Thymus (tissue), 11 donors: ENCODE results near the gene STEAP4. TPM values are rescaled to one million over a fixed set of nuclear protein-coding genes. Genes with fewer than 3 reads are reported as not detected.
"Not testable (repeated sequence)": the region's sequence is repeated elsewhere in the genome, so short reads cannot be mapped to it uniquely, and the experiment has no call there.

Source experiments
- DNase-seq, 9 donors: peaks; one replicate each; pipeline ENCODE4 v3.0.0-alpha.2; 2013; ENCODE audit warnings: low spot score in 9 of 9, low read depth in 6 of 9, missing footprints in 1 of 9
- H3K27ac ChIP-seq, 2 donors: one replicate each; pipeline ENCODE4 v1.5.1; 2013; ENCODE audit warnings: control low read depth in 1 of 2, low read depth in 1 of 2, low read length in 1 of 2, mild to moderate bottlenecking in 1 of 2, moderate library complexity in 1 of 2
- H3K27me3 ChIP-seq, 2 donors: one replicate each; pipeline ENCODE4 v1.5.1; 2013; ENCODE audit warnings: low read length in 1 of 2; ENCODE audit not compliant: control insufficient read depth in 2 of 2, insufficient read depth in 1 of 2
- H3K36me3 ChIP-seq, 2 donors: one replicate each; pipeline ENCODE4 v1.5.1; 2013; ENCODE audit warnings: low read length in 1 of 2, mild to moderate bottlenecking in 1 of 2, moderate library complexity in 1 of 2; ENCODE audit not compliant: control insufficient read depth in 2 of 2, insufficient read depth in 2 of 2
- H3K4me1 ChIP-seq, 2 donors: one replicate each; pipeline ENCODE4 v1.5.1; 2013; ENCODE audit warnings: low read length in 2 of 2; ENCODE audit not compliant: control insufficient read depth in 2 of 2, insufficient read depth in 2 of 2
- H3K4me3 ChIP-seq, 2 donors: one replicate each; pipeline ENCODE4 v1.5.1; 2013; ENCODE audit warnings: low read length in 2 of 2, control low read depth in 1 of 2, mild to moderate bottlenecking in 1 of 2
- H3K9me3 ChIP-seq, 2 donors: one replicate each; pipeline ENCODE4 v1.5.1; 2013; ENCODE audit warnings: low read length in 1 of 2, mild to moderate bottlenecking in 1 of 2; ENCODE audit not compliant: control insufficient read depth in 2 of 2, insufficient read depth in 1 of 2
- WGBS: extraction: QIAGEN DNeasy Blood & Tissue Kit; methylation state at CpG from one replicate; pipeline ENCODE4 v1.1.7; 2013; 5-methylcytosine and 5-hydroxymethylcytosine counted together
- polyA plus RNA-seq: library from polyadenylated mRNA; stranded (reverse); fragments of 200-250 nt; gene quantifications from one replicate; pipeline ENCODE4 v1.2.3, GENCODE V29; 2013
- total RNA-seq: library from RNA; stranded (reverse); fragments of 120-200 nt; gene quantifications from one replicate; pipeline ENCODE4 v1.2.4, GENCODE V29; 2013
- donor health status: healthy.

Gene STEAP4
- total and polyA plus RNA-seq, 2 donors = 0.38 to 7.9 TPM

- no peaks in the 10 kb centered on the region for H3K4me1 ChIP-seq
- no peak for DNase-seq
- H3K27ac ChIP-seq = no peak overlapping the region
- H3K4me3 ChIP-seq = no peak overlapping the region
- peaks cover 0 to 3% of the 10 kb centered on the region in 2 donors for H3K9me3 ChIP-seq
- 97% methylated on average over 4 of the region's 4 CpGs for whole genome bisulfite sequencing
- no peaks in the 10 kb centered on the region for H3K27me3 ChIP-seq
- no peaks in the 10 kb centered on the region for H3K36me3 ChIP-seq
Measured at GRCh38 chr7:88290491-88290890, 16.2 kb downstream of the STEAP4 start.

GRCh38 chr7:88289564-88290025 lies 17.1 kb downstream of the STEAP4 start:
- Histone ChIP-seq H3K36me3 (no peaks in the 10 kb centered on the region), H3K4me3 (no peak overlapping the region), H3K4me1 (no peaks in the 10 kb centered on the region), H3K27ac (no peak overlapping the region), H3K9me3 (peaks cover 0 to 3% of the 10 kb centered on the region in 2 donors), H3K27me3 (no peaks in the 10 kb centered on the region)
- DNase-seq = no peak
- 94% methylated on average over 2 of the region's 2 CpGs for WGBS

GRCh38 chr7:88281749-88282148 lies 24.9 kb downstream of the STEAP4 start:
- WGBS = 95% methylated on average over 2 of the region's 2 CpGs
- Histone ChIP-seq H3K27me3 (no peaks in the 10 kb centered on the region), H3K4me3 (no peak overlapping the region), H3K36me3 (no peaks in the 10 kb centered on the region), H3K9me3 (no peaks in the 10 kb centered on the region), H3K27ac (no peak overlapping the region), H3K4me1 (no peaks in the 10 kb centered on the region)
- DNase-seq = no peak

DNA sequence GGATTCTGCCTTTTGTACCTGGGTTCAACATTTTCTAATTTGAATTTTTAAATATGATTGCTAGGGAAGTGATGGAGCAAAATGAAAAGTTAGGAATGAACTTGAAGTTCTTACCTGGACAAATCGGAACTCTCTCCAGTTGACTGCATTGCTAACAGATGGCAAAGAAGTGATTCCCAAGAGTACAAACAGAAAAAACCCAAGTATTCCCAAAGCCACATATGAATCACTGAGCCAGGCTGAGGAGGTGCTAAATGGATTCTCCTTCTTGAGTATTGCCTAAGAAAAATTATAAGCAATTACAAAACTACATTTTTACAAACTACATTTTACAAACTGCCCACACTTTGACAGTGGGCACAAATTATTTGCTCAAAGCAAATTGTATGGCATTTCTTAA lies 25.9 kb downstream of the STEAP4 start:
- Histone ChIP-seq H3K27ac (no peak overlapping the region), H3K4me3 (no peak overlapping the region), H3K4me1 (no peaks in the 10 kb centered on the region), H3K27me3 (no peaks in the 10 kb centered on the region), H3K9me3 (no peaks in the 10 kb centered on the region), H3K36me3 (no peaks in the 10 kb centered on the region)
- WGBS = 97% methylated on average over 1 of the region's 1 CpG
- DNase-seq = no peak

GRCh38 chr7:88279323-88279722 lies 27.4 kb downstream of the STEAP4 start:
- Histone ChIP-seq H3K27ac (no peak overlapping the region), H3K27me3 (no peaks in the 10 kb centered on the region), H3K36me3 (no peaks in the 10 kb centered on the region), H3K4me1 (no peaks in the 10 kb centered on the region), H3K9me3 (no peaks in the 10 kb centered on the region), H3K4me3 (no peak overlapping the region)
- no peak for DNase-seq
- 92% methylated on average over 3 of the region's 3 CpGs for WGBS

DNA sequence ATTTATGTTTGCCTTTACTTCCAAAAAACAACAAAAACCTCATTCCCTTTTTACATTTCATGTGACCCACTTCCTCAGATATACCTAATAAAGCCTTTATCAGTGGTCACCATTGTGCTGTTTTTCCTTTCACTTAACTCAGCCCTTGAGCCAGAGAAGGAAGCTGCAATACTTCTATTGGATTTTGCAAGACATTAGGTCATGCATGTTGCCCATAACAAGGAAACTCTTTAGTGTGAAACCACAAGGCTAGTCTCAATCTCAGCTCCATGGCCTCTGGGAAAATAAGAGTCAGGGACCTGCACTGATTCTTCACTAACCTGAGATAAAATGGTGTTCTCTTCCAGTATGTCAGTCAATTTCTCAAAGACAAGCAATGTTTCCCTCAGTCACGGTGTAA lies 27.8 kb downstream of the STEAP4 start:
- no peaks in the 10 kb centered on the region for H3K9me3 ChIP-seq
- H3K4me1 ChIP-seq = no peaks in the 10 kb centered on the region
- no peaks in the 10 kb centered on the region for H3K27me3 ChIP-seq
- WGBS = 96% methylated on average over 1 of the region's 1 CpG
- no peak overlapping the region for H3K4me3 ChIP-seq
- no peak overlapping the region for H3K27ac ChIP-seq
- H3K36me3 ChIP-seq = no peaks in the 10 kb centered on the region
- no peak for DNase-seq

DNA sequence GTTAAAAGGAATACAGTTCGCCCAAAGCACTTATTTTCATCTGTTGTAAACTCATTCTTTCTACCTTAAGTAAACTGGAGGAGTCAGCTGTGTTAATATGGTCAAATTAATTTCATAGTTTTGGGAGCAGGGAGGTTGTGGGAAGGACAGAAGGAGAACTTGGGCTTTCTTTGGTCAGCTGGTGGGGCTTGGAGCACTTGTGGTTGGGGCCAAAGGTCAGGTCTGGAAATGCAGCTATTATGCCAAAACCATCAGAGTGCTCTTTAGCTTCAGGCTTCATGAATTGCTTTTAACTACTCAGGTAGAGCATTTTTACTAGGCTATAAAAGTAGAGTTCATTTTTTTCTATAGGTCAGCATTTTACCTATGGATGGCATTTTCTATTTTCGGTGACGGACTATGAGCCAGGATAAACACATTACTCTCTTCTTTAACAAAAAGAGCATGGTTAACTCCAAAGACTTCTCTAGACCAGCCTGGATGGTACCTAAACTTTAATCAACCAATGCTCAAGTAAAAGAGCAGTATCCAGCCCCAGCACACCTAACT lies 30.0 kb downstream of the STEAP4 start:
- Histone ChIP-seq H3K9me3 (no peaks in the 10 kb centered on the region), H3K27ac (no peak overlapping the region), H3K4me1 (no peaks in the 10 kb centered on the region), H3K27me3 (no peaks in the 10 kb centered on the region), H3K4me3 (no peak overlapping the region), H3K36me3 (no peaks in the 10 kb centered on the region)
- 93% methylated on average over 3 of the region's 3 CpGs for WGBS
- DNase-seq = no peak

DNA sequence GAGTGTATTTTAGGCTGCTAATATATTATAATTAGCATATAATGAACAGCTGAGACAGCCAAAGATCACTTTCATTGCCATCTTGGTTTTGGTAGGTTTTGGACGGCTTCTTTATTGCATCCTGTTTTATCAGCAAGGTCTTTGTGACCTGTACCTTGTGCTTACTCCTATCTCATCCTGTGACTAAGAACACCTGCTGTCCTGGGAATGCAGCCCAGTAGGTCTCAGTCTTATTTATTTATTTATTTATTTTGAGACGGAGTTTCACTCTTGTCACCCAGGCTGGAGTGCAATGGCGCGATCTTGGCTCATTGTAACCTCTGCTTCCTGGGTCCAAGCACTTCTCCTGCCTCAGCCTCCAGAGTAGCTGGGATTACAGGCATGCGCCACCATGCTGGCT lies 31.8 kb downstream of the STEAP4 start:
- H3K9me3 ChIP-seq, H3K27me3 ChIP-seq, H3K27ac ChIP-seq, H3K4me3 ChIP-seq, H3K36me3 ChIP-seq, H3K4me1 ChIP-seq, DNase-seq: not testable (repeated sequence)
- 94% methylated on average over 5 of the region's 5 CpGs for WGBS

DNA sequence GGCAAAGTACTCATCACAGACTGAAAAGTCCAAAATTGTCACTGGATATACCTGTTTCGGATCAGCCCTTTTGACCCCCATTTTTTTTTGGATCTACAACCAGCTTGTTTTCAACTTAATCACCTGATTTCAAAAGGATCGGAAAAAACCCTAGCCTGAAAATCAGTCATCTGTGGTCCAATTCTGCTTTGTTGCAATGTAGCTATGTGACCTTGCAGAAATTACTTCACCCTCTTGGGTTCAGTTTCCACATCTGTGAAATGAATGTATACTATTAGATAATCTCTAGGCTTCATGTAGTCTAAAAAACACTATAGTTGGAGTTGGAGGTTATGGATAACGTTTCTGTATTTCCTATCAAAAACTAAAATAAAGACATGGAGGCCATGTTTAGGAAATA lies 37.1 kb downstream of the STEAP4 start:
- DNase-seq = no peak
- H3K27ac ChIP-seq = no peak overlapping the region
- H3K4me1 ChIP-seq = no peaks in the 10 kb centered on the region
- no peaks in the 10 kb centered on the region for H3K9me3 ChIP-seq
- H3K36me3 ChIP-seq = no peaks in the 10 kb centered on the region
- no peak overlapping the region for H3K4me3 ChIP-seq
- H3K27me3 ChIP-seq = no peaks in the 10 kb centered on the region
- WGBS = 91% methylated on average over 3 of the region's 3 CpGs

DNA sequence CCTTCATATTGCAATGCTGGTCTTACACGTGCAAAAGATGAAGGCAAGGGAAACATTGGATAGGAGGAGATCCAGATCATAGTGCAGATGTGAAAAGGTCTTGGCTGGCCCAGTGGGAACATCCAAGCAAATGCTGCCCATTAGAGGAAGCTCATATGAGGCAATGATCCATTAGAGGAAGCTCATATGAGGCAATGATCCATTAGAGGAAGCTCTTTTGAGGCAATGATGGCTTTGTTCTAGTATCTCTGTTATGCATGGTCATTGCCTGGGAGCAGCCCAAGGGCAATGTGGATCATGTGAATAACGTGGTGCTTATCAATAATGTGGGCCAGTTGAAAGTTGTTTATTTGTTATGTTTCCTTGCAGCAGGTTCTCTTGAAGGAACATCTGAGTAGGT lies 37.8 kb downstream of the STEAP4 start:
- H3K36me3 ChIP-seq = no peaks in the 10 kb centered on the region
- no peaks in the 10 kb centered on the region for H3K9me3 ChIP-seq
- WGBS = 79% methylated on average over 2 of the region's 2 CpGs
- DNase-seq = no peak
- H3K4me3 ChIP-seq = no peak overlapping the region
- H3K27me3 ChIP-seq = no peaks in the 10 kb centered on the region
- no peak overlapping the region for H3K27ac ChIP-seq
- H3K4me1 ChIP-seq = no peaks in the 10 kb centered on the region
